ENCODE measurements around the gene C9orf72. TPM values are rescaled to one million over a fixed set of nuclear protein-coding genes. Genes with fewer than 3 reads are reported as not detected.
"Not testable (repeated sequence)": the region's sequence is repeated elsewhere in the genome, so short reads cannot be mapped to it uniquely, and the experiment has no call there.

The C9orf72 gene
- total and polyA plus RNA-seq, 2 of the 8 experiments (the other 6 are each of a cell fraction or from before 2014, with no cell fraction given) = 7.2 to 17.5 TPM

DNA sequence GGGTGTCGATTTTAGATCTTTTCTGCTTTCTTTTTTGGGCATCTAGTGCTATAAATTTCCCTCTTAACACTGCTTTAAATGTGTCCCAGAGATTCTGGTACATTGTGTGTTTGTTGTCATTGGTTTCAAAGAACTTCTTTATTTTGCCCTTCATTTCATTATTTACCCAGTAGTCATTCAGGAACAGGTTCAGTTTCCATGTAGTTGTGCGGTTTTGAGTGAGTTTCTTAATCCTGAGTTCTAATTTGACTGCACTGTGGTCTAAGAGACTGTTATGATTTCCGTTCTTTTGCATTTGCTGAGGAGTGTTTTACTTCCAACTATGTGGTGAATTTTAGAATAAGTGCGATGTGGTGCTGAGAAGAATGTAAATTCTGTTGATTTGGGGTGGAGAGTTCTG lies 38.8 kb upstream of the C9orf72 start:
- H2AK5ac ChIP-seq (ENCODE audit: low read depth, low read length); H3K56ac ChIP-seq (replicated peaks; ENCODE audit: insufficient read length, low read depth, low read length); H3K79me1 ChIP-seq (ENCODE audit: low read depth, low read length); H2BK5ac ChIP-seq (ENCODE audit: low read depth, low read length); POLR2A ChIA-PET (ENCODE audit: partially characterized antibody); H4K5ac ChIP-seq (ENCODE audit: insufficient read length, low read depth, low read length); H4K8ac ChIP-seq (ENCODE audit: extremely low read depth, insufficient read depth, low read length); CTCF ChIA-PET (ENCODE audit: partially characterized antibody); H3K4me1 ChIP-seq (replicated peaks in 1 of 4; ENCODE audit: control insufficient read depth in 3 of 4, insufficient read depth in 4 of 4, low read length in 3 of 4); FAIRE-seq; H3K79me2 ChIP-seq (ENCODE audit: control insufficient read depth in 1 of 2, insufficient read depth in 2 of 2, low read length in 2 of 2); H3K14ac ChIP-seq (ENCODE audit: insufficient read length); H4K91ac ChIP-seq (replicated peaks; ENCODE audit: insufficient read length, low read length); H3K9ac ChIP-seq (replicated peaks in 1 of 4; ENCODE audit: extremely low read depth in 1 of 4, low read depth in 3 of 4, low read length in 3 of 4); H3K9me3 ChIP-seq (ENCODE audit: insufficient read depth in 2 of 2, low read depth in 1 of 2, low read length in 1 of 2); DNase-seq (ENCODE audit: low read depth in 1 of 2, low spot score in 2 of 2); H2BK120ac ChIP-seq (replicated peaks; ENCODE audit: low read depth, low read length); H3K23me2 ChIP-seq (ENCODE audit: low read depth, low read length); H3K4ac ChIP-seq (replicated peaks; ENCODE audit: insufficient read length, low read depth, low read length); H2BK12ac ChIP-seq (ENCODE audit: low read depth, low read length); H3K27me3 ChIP-seq (replicated peaks in 1 of 4; ENCODE audit: control insufficient read depth in 3 of 4, extremely low read depth in 1 of 4, insufficient read depth in 3 of 4, low read length in 3 of 4); H2AFZ ChIP-seq (ENCODE audit: low read length); H3K36me3 ChIP-seq (ENCODE audit: control insufficient read depth in 2 of 4, insufficient read depth in 4 of 4, low read length in 3 of 4); H3K18ac ChIP-seq (ENCODE audit: extremely low read depth, low read length); H2BK15ac ChIP-seq (ENCODE audit: low read length); H3K4me2 ChIP-seq (ENCODE audit: insufficient read depth in 1 of 2, low read depth in 2 of 2, low read length in 2 of 2); H3K27ac ChIP-seq (ENCODE audit: low read depth, low read length); H3K4me3 ChIP-seq (ENCODE audit: extremely low read depth in 1 of 4, insufficient read depth in 2 of 4, low read depth in 3 of 4, low read length in 4 of 4); H3K23ac ChIP-seq (ENCODE audit: insufficient read length); H2BK20ac ChIP-seq (ENCODE audit: low read length); H4K20me1 ChIP-seq (replicated peaks in 1 of 2; ENCODE audit: control insufficient read depth in 1 of 2, insufficient read depth in 2 of 2, low read length in 2 of 2): not testable (repeated sequence)
- 85% methylated on average over 4 of the region's 4 CpGs; no CpG with 5 or more reads in 1 of the 2 experiments for WGBS, 2 experiments (ENCODE audit: extremely low coverage in 1 of 2, insufficient coverage in 1 of 2, insufficient read length in 1 of 2, insufficient replicate concordance in 2 of 2, low coverage in 1 of 2, low lambda C conversion rate in 2 of 2, missing lambda C conversion rate in 1 of 2)
